HepG2 (cell line): ENCODE results near the gene STEAP1. TPM values are rescaled to one million over a fixed set of nuclear protein-coding genes. Genes with fewer than 3 reads are reported as not detected.
A peak's percentile ranks its signal among the peaks of the same experiment; 100 is the strongest.

ENCODE experiments used
- KDM3A ChIP-seq: IDR thresholded peaks from 2 replicates; pipeline ENCODE4 v1.6.1; 2018; ENCODE audit warnings: low read depth, missing compliant biosample characterization
- MLXIP ChIP-seq: sonication (generic); formaldehyde crosslinking; IDR thresholded peaks from 2 replicates; pipeline ENCODE4 v1.9.0; 2021; ENCODE audit warnings: missing genetic modification reagents, borderline replicate concordance
- SOX6 ChIP-seq, 2 experiments: fragments of 450-650 bp in 1 of 2; sonication (generic) in 1 of 2; formaldehyde crosslinking in 1 of 2; IDR thresholded peaks; 2 replicates each; pipeline versions ENCODE4 v1.4.0 to v1.6.1; 2017 to 2020; ENCODE audit warnings: antibody characterized with exemption in 1 of 2, mild to moderate bottlenecking in 1 of 2, missing genetic modification reagents in 1 of 2
- ZNF607 ChIP-seq: sonication (generic); formaldehyde crosslinking; IDR thresholded peaks from 2 replicates; pipeline ENCODE4 v1.5.1; 2020; ENCODE audit warnings: missing genetic modification reagents, mild to moderate bottlenecking, borderline replicate concordance
- polyA plus RNA-seq, 8 experiments: library from polyadenylated mRNA; depleted of rRNA in 3 of 8; stranded (reverse) in 7 of 8; unstranded in 1 of 8; fragments of >200 nt; fragmentation: Illumina TruSeq in 4 of 8; extraction: Trizol in 4 of 8; gene quantifications; 2 replicates each; pipeline versions ENCODE4 v1.2.1 to v1.2.3, GENCODE V29; 2011 to 2016; ENCODE audit warnings: low read depth in 4 of 8, missing spikeins in 1 of 8, mixed read lengths in 1 of 8; ENCODE audit not compliant: insufficient read depth in 1 of 8
- total RNA-seq, 5 experiments: library from RNA; depleted of rRNA; stranded (reverse); fragments of >200 nt; fragmentation: Illumina TruSeq; extraction: Trizol; gene quantifications; 2 replicates each; pipeline ENCODE4 v1.2.3, GENCODE V29; 2016; ENCODE audit warnings: low read depth in 1 of 5
- TF ChIP-seq, protein P1 (sequence below): sonication (generic); formaldehyde crosslinking; IDR thresholded peaks from one replicate; pipeline ENCODE4 v1.5.1; 2020; ENCODE audit warnings: mild to moderate bottlenecking, missing genetic modification reagents; ENCODE audit errors: not compliant biosample characterization
- TF ChIP-seq, protein P2 (sequence below): sonication (generic); formaldehyde crosslinking; IDR thresholded peaks from 2 replicates; pipeline ENCODE4 v1.4.0; 2020; ENCODE audit warnings: low read depth, missing genetic modification reagents

The STEAP1 gene
- total and polyA plus RNA-seq, 2 of the 13 experiments (the other 11 are each of a cell fraction or from before 2014, with no cell fraction given): 23.2 to 24.2 TPM

- TF ChIP-seq, protein P1, sequence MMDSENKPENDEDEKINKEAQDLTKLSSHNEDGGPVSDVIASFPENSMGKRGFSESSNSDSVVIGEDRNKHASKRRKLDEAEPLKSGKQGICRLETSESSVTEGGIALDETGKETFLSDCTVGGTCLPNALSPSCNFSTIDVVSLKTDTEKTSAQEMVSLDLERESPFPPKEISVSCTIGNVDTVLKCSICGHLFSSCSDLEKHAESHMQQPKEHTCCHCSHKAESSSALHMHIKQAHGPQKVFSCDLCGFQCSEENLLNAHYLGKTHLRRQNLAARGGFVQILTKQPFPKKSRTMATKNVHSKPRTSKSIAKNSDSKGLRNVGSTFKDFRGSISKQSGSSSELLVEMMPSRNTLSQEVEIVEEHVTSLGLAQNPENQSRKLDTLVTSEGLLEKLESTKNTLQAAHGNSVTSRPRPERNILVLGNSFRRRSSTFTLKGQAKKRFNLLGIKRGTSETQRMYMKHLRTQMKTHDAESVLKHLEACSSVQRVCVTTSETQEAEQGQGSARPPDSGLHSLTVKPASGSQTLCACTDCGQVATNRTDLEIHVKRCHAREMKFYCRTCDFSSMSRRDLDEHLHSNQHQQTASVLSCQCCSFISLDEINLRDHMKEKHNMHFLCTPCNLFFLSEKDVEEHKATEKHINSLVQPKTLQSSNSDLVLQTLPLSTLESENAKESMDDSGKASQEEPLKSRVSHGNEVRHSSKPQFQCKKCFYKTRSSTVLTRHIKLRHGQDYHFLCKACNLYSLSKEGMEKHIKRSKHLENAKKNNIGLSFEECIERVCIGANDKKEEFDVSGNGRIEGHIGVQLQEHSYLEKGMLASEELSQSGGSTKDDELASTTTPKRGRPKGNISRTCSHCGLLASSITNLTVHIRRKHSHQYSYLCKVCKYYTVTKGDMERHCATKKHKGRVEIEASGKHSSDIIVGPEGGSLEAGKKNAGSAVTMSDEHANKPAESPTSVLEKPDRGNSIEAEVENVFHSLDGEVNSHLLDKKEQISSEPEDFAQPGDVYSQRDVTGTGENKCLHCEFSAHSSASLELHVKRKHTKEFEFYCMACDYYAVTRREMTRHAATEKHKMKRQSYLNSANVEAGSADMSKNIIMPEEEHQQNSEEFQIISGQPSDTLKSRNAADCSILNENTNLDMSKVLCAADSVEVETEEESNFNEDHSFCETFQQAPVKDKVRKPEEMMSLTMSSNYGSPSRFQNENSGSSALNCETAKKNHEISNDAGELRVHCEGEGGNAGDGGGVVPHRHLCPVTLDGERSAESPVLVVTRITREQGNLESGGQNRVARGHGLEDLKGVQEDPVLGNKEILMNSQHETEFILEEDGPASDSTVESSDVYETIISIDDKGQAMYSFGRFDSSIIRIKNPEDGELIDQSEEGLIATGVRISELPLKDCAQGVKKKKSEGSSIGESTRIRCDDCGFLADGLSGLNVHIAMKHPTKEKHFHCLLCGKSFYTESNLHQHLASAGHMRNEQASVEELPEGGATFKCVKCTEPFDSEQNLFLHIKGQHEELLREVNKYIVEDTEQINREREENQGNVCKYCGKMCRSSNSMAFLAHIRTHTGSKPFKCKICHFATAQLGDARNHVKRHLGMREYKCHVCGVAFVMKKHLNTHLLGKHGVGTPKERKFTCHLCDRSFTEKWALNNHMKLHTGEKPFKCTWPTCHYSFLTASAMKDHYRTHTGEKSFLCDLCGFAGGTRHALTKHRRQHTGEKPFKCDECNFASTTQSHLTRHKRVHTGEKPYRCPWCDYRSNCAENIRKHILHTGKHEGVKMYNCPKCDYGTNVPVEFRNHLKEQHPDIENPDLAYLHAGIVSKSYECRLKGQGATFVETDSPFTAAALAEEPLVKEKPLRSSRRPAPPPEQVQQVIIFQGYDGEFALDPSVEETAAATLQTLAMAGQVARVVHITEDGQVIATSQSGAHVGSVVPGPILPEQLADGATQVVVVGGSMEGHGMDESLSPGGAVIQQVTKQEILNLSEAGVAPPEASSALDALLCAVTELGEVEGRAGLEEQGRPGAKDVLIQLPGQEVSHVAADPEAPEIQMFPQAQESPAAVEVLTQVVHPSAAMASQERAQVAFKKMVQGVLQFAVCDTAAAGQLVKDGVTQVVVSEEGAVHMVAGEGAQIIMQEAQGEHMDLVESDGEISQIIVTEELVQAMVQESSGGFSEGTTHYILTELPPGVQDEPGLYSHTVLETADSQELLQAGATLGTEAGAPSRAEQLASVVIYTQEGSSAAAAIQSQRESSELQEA (CRISPR knock-in tag): peak; percentile 92
- TF ChIP-seq, protein P2, sequence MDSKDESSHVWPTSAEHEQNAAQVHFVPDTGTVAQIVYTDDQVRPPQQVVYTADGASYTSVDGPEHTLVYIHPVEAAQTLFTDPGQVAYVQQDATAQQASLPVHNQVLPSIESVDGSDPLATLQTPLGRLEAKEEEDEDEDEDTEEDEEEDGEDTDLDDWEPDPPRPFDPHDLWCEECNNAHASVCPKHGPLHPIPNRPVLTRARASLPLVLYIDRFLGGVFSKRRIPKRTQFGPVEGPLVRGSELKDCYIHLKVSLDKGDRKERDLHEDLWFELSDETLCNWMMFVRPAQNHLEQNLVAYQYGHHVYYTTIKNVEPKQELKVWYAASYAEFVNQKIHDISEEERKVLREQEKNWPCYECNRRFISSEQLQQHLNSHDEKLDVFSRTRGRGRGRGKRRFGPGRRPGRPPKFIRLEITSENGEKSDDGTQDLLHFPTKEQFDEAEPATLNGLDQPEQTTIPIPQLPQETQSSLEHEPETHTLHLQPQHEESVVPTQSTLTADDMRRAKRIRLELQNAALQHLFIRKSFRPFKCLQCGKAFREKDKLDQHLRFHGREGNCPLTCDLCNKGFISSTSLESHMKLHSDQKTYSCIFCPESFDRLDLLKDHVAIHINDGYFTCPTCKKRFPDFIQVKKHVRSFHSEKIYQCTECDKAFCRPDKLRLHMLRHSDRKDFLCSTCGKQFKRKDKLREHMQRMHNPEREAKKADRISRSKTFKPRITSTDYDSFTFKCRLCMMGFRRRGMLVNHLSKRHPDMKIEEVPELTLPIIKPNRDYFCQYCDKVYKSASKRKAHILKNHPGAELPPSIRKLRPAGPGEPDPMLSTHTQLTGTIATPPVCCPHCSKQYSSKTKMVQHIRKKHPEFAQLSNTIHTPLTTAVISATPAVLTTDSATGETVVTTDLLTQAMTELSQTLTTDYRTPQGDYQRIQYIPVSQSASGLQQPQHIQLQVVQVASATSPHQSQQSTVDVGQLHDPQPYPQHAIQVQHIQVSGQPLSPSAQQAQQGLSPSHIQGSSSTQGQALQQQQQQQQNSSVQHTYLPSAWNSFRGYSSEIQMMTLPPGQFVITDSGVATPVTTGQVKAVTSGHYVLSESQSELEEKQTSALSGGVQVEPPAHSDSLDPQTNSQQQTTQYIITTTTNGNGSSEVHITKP (CRISPR knock-in tag): no peak; the same call in 1 of the 2 replicates
- TF ChIP-seq ZNF607 (CRISPR knock-in tag): peak; percentile 88; the same call in 1 of the 2 replicates
- TF ChIP-seq SOX6 (IDR thresholded peaks at IDR 0.05): no peak
- TF ChIP-seq SOX6 (CRISPR knock-in tag; IDR thresholded peaks at IDR 0.05): peak; percentile 75
- TF ChIP-seq KDM3A (CRISPR knock-in tag): 0 out of 2 replicates have a peak, but pooled peaks have one; percentile 49
- no peak for TF ChIP-seq MLXIP (CRISPR knock-in tag)
Measured at GRCh38 chr7:90211391-90212148, 57.3 kb downstream of the STEAP1 start, which contains the start of gene STEAP2 (continued).
